Neural cell (in vitro differentiated cells): Measurements from ENCODE around the gene SERTAD2. TPM values are rescaled to one million over a fixed set of nuclear protein-coding genes. Genes with fewer than 3 reads are reported as not detected.

Experiments used
- H2AFZ ChIP-seq: fragments of 200-600, 300-800 bp; sonication (generic), shearing (Covaris generic); 2 replicates; pipeline ENCODE4 v1.6.0; 2014; ENCODE audit warnings: low read depth, mild to moderate bottlenecking, antibody characterized with exemption, low read length, moderate library complexity
- H3F3A ChIP-seq: fragments of 200-600 bp; shearing (Covaris generic); 2 replicates; pipeline ENCODE4 v1.6.1; 2016; ENCODE audit warnings: mild to moderate bottlenecking, moderate library complexity, mixed read lengths, antibody characterized with exemption, low read length; ENCODE audit not compliant: insufficient read depth, poor library complexity, severe bottlenecking
- H3K27ac ChIP-seq: fragments of 200-600, 300-800 bp; sonication (generic), shearing (Covaris generic); 2 replicates; pipeline ENCODE4 v1.5.1; 2014; ENCODE audit warnings: mild to moderate bottlenecking, low read length, moderate library complexity
- H3K27me3 ChIP-seq: fragments of 300-800, 200-600 bp; sonication (generic), shearing (Covaris generic); 2 replicates; pipeline ENCODE4 v1.6.0; 2014; ENCODE audit warnings: mild to moderate bottlenecking, low read depth, low read length, moderate library complexity; ENCODE audit not compliant: insufficient read depth
- H3K36me3 ChIP-seq: fragments of 300-800, 200-600 bp; sonication (generic), shearing (Covaris generic); 2 replicates; pipeline ENCODE4 v1.5.1; 2014; ENCODE audit warnings: mild to moderate bottlenecking, antibody characterized with exemption, low read length, moderate library complexity; ENCODE audit not compliant: insufficient read depth
- H3K4me2 ChIP-seq: fragments of 300-800, 200-600 bp; sonication (generic), shearing (Covaris generic); 2 replicates; pipeline ENCODE4 v1.6.0; 2014; ENCODE audit warnings: mild to moderate bottlenecking, low read length
- H3K4me3 ChIP-seq: fragments of 300-800, 200-600 bp; sonication (generic), shearing (Covaris generic); 2 replicates; pipeline ENCODE4 v1.5.1; 2014; ENCODE audit warnings: mild to moderate bottlenecking, low read length, moderate library complexity
- H3K79me2 ChIP-seq: fragments of 200-600 bp; shearing (Covaris generic); replicated peaks from 2 replicates; pipeline ENCODE4 v1.6.0; 2014; ENCODE audit warnings: mild to moderate bottlenecking, low read length, moderate library complexity; ENCODE audit not compliant: insufficient read depth
- H3K9ac ChIP-seq: fragments of 300-800, 200-600 bp; sonication (generic), shearing (Covaris generic); 2 replicates; pipeline ENCODE4 v1.6.1; 2016; ENCODE audit warnings: mild to moderate bottlenecking, low read length, mixed read lengths
- H3K9me2 ChIP-seq: fragments of 200-600 bp; shearing (Covaris generic); 2 replicates; pipeline ENCODE4 v1.6.1; 2016; ENCODE audit warnings: mild to moderate bottlenecking, low read length, mixed read lengths; ENCODE audit not compliant: insufficient read depth
- H3K9me3 ChIP-seq: fragments of 200-600, 300-800 bp; sonication (generic), shearing (Covaris generic); 2 replicates; pipeline ENCODE4 v1.6.1; 2016; ENCODE audit warnings: mild to moderate bottlenecking, mixed run types, low read length, moderate library complexity, mixed read lengths
- H4K20me1 ChIP-seq: fragments of 200-600 bp; shearing (Covaris generic); 2 replicates; pipeline ENCODE4 v1.6.1; 2016; ENCODE audit warnings: mild to moderate bottlenecking, mixed run types; ENCODE audit not compliant: insufficient read depth
- EP300 ChIP-seq: fragments of 450-650 bp; conservative IDR thresholded peaks from 2 replicates; pipeline ENCODE4 v1.6.1; 2014; ENCODE audit warnings: antibody characterized with exemption, mild to moderate bottlenecking, moderate library complexity; ENCODE audit not compliant: poor library complexity, severe bottlenecking
- EZH2 ChIP-seq: fragments of 200-600, 300-800 bp; shearing (Covaris generic), sonication (generic); IDR thresholded peaks from 2 replicates; pipeline ENCODE4 v1.6.1; 2014; ENCODE audit warnings: antibody characterized with exemption, low read length, borderline replicate concordance, mild to moderate bottlenecking; ENCODE audit not compliant: insufficient read depth, poor library complexity, severe bottlenecking
- MXI1 ChIP-seq: fragments of 450-650 bp; conservative IDR thresholded peaks from 2 replicates; pipeline ENCODE4 v1.6.1; 2014; ENCODE audit warnings: antibody characterized with exemption, mild to moderate bottlenecking; ENCODE audit not compliant: poor library complexity, severe bottlenecking
- POLR2AphosphoS5 ChIP-seq: IDR thresholded peaks from 2 replicates; pipeline ENCODE4 v1.6.1; 2012
- RAD21 ChIP-seq: fragments of 450-650 bp; conservative IDR thresholded peaks from 2 replicates; pipeline ENCODE4 v1.6.1; 2014; ENCODE audit warnings: antibody characterized with exemption, mild to moderate bottlenecking, moderate library complexity
- SMC3 ChIP-seq: fragments of 450-650 bp; conservative IDR thresholded peaks from 2 replicates; pipeline ENCODE4 v1.6.1; 2014; ENCODE audit warnings: antibody characterized with exemption, mild to moderate bottlenecking, moderate library complexity; ENCODE audit not compliant: poor library complexity
- TAF1 ChIP-seq: IDR thresholded peaks from 2 replicates; pipeline ENCODE4 v1.6.1; 2012; ENCODE audit warnings: low read depth
- polyA plus RNA-seq: library from polyadenylated mRNA; depleted of rRNA; stranded (reverse); fragments of >200 nt; gene quantifications from 2 replicates; pipeline ENCODE4 v1.2.3, GENCODE V29; 2014
- TF ChIP-seq, protein P1 (sequence below): IDR thresholded peaks from 2 replicates; pipeline ENCODE4 v1.6.1; 2012; ENCODE audit warnings: borderline replicate concordance
- TF ChIP-seq, protein P2 (sequence below): fragments of 450-650 bp; IDR thresholded peaks from 2 replicates; pipeline ENCODE4 v1.5.1; 2014; ENCODE audit warnings: antibody characterized with exemption, mild to moderate bottlenecking, moderate library complexity; ENCODE audit not compliant: poor library complexity, severe bottlenecking

Gene SERTAD2
- polyA plus RNA-seq, 1 donor from 2014 or later, result 4.7 TPM

DNA sequence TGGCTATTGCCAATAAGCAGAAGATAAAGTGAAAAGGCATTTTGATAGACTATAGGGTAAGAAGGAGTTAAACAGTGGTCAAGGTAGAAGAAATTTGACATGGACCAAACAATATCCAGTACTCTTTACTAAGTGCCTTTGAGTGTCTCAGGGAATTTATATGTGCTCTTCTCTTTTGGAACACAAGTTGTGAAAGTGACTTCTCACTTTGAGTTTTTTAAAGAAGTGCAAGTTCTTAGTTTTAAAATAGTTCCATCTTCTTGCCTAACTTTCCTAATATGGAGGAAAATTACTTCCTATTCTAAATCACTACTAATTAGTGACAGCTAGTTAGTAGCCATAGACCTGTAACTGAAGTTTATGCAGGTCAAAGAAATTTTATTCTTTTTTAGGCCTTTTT, 66.2 kb downstream of the SERTAD2 start:
- no peaks in the 10 kb centered on the region for H3K9me3 ChIP-seq
- no peaks in the 10 kb centered on the region for H3K9me2 ChIP-seq
- TF ChIP-seq, protein P1, sequence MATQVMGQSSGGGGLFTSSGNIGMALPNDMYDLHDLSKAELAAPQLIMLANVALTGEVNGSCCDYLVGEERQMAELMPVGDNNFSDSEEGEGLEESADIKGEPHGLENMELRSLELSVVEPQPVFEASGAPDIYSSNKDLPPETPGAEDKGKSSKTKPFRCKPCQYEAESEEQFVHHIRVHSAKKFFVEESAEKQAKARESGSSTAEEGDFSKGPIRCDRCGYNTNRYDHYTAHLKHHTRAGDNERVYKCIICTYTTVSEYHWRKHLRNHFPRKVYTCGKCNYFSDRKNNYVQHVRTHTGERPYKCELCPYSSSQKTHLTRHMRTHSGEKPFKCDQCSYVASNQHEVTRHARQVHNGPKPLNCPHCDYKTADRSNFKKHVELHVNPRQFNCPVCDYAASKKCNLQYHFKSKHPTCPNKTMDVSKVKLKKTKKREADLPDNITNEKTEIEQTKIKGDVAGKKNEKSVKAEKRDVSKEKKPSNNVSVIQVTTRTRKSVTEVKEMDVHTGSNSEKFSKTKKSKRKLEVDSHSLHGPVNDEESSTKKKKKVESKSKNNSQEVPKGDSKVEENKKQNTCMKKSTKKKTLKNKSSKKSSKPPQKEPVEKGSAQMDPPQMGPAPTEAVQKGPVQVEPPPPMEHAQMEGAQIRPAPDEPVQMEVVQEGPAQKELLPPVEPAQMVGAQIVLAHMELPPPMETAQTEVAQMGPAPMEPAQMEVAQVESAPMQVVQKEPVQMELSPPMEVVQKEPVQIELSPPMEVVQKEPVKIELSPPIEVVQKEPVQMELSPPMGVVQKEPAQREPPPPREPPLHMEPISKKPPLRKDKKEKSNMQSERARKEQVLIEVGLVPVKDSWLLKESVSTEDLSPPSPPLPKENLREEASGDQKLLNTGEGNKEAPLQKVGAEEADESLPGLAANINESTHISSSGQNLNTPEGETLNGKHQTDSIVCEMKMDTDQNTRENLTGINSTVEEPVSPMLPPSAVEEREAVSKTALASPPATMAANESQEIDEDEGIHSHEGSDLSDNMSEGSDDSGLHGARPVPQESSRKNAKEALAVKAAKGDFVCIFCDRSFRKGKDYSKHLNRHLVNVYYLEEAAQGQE, result no peak
- no peak for TF ChIP-seq TAF1
- TF ChIP-seq, protein P2, sequence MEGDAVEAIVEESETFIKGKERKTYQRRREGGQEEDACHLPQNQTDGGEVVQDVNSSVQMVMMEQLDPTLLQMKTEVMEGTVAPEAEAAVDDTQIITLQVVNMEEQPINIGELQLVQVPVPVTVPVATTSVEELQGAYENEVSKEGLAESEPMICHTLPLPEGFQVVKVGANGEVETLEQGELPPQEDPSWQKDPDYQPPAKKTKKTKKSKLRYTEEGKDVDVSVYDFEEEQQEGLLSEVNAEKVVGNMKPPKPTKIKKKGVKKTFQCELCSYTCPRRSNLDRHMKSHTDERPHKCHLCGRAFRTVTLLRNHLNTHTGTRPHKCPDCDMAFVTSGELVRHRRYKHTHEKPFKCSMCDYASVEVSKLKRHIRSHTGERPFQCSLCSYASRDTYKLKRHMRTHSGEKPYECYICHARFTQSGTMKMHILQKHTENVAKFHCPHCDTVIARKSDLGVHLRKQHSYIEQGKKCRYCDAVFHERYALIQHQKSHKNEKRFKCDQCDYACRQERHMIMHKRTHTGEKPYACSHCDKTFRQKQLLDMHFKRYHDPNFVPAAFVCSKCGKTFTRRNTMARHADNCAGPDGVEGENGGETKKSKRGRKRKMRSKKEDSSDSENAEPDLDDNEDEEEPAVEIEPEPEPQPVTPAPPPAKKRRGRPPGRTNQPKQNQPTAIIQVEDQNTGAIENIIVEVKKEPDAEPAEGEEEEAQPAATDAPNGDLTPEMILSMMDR, result no peak
- no peak for TF ChIP-seq MXI1
- no peak for TF ChIP-seq POLR2AphosphoS5
- TF ChIP-seq RAD21, result no peak
- no peak for TF ChIP-seq EP300
- no peak for TF ChIP-seq SMC3
- no peak for TF ChIP-seq EZH2
- no peaks in the 10 kb centered on the region for H3F3A ChIP-seq
- no peak overlapping the region for H3K4me2 ChIP-seq
- H4K20me1 ChIP-seq, result no peaks in the 10 kb centered on the region
- no peak overlapping the region for H3K9ac ChIP-seq
- peaks cover 4% of the 10 kb centered on the region for H3K36me3 ChIP-seq
- H3K27me3 ChIP-seq, result no peaks in the 10 kb centered on the region
- H3K27ac ChIP-seq, result no peak overlapping the region
- no peak overlapping the region for H3K4me3 ChIP-seq
- no peak overlapping the region for H2AFZ ChIP-seq
- H3K79me2 ChIP-seq, result no peaks in the 10 kb centered on the region

DNA sequence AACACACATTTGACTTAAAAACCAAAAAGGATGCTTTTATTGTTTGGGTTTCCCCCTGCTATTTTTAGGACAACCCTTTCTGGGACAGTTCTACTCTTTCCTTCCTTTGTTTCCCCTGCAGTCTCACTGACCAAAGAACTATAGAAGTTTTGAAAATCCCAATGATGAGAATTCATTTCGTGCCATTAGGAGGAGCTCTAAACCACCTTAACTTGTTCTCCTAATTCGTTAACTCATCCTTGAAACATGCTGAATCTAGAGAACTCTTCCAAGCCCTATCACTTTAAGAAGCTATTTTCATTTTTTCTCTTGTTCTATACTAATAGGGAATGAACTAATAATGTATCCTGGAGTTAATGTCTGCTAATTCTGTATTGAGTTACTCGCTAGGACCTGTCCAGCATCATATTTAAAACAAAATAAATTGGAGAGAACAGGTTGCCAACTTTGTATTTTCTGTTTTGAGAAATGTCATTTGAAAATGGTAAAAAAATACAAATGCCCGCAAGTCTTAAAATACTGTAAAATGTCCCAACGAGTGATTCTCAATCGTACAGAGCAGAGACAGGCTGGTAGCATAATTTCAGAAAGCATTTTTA, 66.7 kb downstream of the SERTAD2 start:
- Histone ChIP-seq H2AFZ (no peak overlapping the region), H3K79me2 (no peaks in the 10 kb centered on the region), H3K36me3 (peaks cover 4% of the 10 kb centered on the region), H3K4me3 (no peak overlapping the region), H3K9me3 (no peaks in the 10 kb centered on the region), H3K27ac (no peak overlapping the region), H3F3A (no peaks in the 10 kb centered on the region), H3K27me3 (no peaks in the 10 kb centered on the region), H3K4me2 (no peak overlapping the region), H3K9ac (no peak overlapping the region), H3K9me2 (no peaks in the 10 kb centered on the region), H4K20me1 (no peaks in the 10 kb centered on the region)
- TF ChIP-seq, protein P2, result peak; percentile 78
- TF ChIP-seq SMC3 (peak; percentile 84), RAD21 (peak; percentile 85), EP300 (no peak), TAF1 (no peak), EZH2 (no peak), MXI1 (peak; percentile 22)
- TF ChIP-seq, protein P1, result no peak
